ENCODE results near the gene AGTRAP. TPM values are rescaled to one million over a fixed set of nuclear protein-coding genes. Genes with fewer than 3 reads are reported as not detected.

AGTRAP gene
- total and polyA plus RNA-seq, 2 donors (not counting 1 experiment from before 2014, with no cell fraction given): 25.5 to 58.8 TPM

- Histone ChIP-seq H4K20me1 (ENCODE audit: control insufficient read depth, extremely low read depth, insufficient read depth, low read length) (no peaks in the 10 kb centered on the region), H2AFZ (ENCODE audit: low read length) (no peak overlapping the region), H3K4me1 (ENCODE audit: control insufficient read depth, extremely low read depth, insufficient read depth, low read length) (peaks cover 8% of the 10 kb centered on the region), H3K79me2 (ENCODE audit: control insufficient read depth, insufficient read depth, low read length) (no peaks in the 10 kb centered on the region), H3K4me3 (replicated peaks in 1 of 4; ENCODE audit: control extremely low read depth in 1 of 4, insufficient read depth in 1 of 4, low read depth in 3 of 4, low read length in 4 of 4) (peak overlapping the region in 1 of 4 experiments; percentile 44), H3K9me3 (ENCODE audit: control insufficient read depth, insufficient read depth, low read depth, low read length) (no peaks in the 10 kb centered on the region), H3K4me2 (ENCODE audit: extremely low read depth, insufficient read depth, low read length) (peak overlapping the region; percentile 25), H3K27ac (ENCODE audit: insufficient read depth, low read length) (no peak overlapping the region), H3K27me3 (ENCODE audit: control insufficient read depth, insufficient read depth, low read length) (peaks cover 43% of the 10 kb centered on the region), H3K9ac (ENCODE audit: insufficient read depth, low read length) (no peak overlapping the region), H3K36me3 (ENCODE audit: control insufficient read depth, insufficient read depth, low read length) (no peaks in the 10 kb centered on the region)
- TF ChIP-seq, protein P1, sequence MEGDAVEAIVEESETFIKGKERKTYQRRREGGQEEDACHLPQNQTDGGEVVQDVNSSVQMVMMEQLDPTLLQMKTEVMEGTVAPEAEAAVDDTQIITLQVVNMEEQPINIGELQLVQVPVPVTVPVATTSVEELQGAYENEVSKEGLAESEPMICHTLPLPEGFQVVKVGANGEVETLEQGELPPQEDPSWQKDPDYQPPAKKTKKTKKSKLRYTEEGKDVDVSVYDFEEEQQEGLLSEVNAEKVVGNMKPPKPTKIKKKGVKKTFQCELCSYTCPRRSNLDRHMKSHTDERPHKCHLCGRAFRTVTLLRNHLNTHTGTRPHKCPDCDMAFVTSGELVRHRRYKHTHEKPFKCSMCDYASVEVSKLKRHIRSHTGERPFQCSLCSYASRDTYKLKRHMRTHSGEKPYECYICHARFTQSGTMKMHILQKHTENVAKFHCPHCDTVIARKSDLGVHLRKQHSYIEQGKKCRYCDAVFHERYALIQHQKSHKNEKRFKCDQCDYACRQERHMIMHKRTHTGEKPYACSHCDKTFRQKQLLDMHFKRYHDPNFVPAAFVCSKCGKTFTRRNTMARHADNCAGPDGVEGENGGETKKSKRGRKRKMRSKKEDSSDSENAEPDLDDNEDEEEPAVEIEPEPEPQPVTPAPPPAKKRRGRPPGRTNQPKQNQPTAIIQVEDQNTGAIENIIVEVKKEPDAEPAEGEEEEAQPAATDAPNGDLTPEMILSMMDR (conservative IDR thresholded peaks at IDR 0.05 in 1 of 2, IDR thresholded peaks at IDR 0.05 in 1 of 2; ENCODE audit: low read depth in 1 of 2, low read length in 2 of 2): no peak
- peak; percentile 94 for TF ChIP-seq EZH2 (IDR thresholded peaks at IDR 0.05; ENCODE audit: low read length, missing control alignments)
- DNase-seq (ENCODE audit: low read depth in 2 of 2): no peak
Measured at GRCh38 chr1:11690397-11691301, 45.3 kb upstream of the AGTRAP start.

DNA sequence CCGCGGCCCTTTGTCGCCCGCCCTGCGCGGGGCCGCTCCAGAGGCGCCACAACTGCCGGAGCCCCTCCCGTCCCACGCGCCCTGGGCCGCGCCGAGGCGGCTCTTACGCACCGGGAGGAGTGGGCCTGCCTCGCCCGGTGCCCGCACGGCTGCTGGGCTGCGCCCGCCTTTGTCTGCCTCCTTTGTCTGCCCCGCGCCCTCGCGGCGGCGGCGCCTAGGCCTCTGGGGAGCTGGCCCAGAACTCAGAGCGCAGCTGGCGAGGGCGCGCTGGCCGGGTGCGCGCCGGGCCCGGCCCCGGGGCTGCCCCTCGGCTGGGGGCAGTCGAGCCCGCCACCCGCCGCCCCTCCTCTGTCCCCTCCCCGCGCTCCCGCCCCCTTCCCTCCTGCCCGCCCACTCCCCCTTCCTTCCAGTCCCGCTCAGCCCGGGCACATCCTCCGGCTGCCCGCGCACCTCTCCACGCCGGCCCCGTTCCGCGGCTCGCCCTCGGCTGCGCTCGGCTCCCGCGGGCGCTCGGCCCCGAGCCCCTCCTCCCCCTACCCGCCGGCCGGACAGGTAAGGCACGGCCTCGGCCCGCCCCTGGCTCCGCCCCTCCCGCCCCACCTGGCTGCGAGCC, 44.5 kb upstream of the AGTRAP start, which contains the start of gene DRAXIN:
Gene DRAXIN (plus strand): TSS at position 409 of the 613 bp plus-strand sequence. CDS start 14,549 bp downstream, outside the sequence.
- Histone ChIP-seq H3K27me3 (ENCODE audit: control insufficient read depth, insufficient read depth, low read length) (peaks cover 40% of the 10 kb centered on the region), H3K4me2 (ENCODE audit: extremely low read depth, insufficient read depth, low read length) (peak within 1 kb of the TSS; percentile 25), H3K4me1 (ENCODE audit: control insufficient read depth, extremely low read depth, insufficient read depth, low read length) (peaks cover 8% of the 10 kb centered on the region), H3K9ac (ENCODE audit: insufficient read depth, low read length) (no peak within 1 kb of the TSS), H3K36me3 (ENCODE audit: control insufficient read depth, insufficient read depth, low read length) (no peaks in the 10 kb centered on the region), H3K27ac (ENCODE audit: insufficient read depth, low read length) (no peak within 1 kb of the TSS), H3K9me3 (ENCODE audit: control insufficient read depth, insufficient read depth, low read depth, low read length) (no peaks in the 10 kb centered on the region), H4K20me1 (ENCODE audit: control insufficient read depth, extremely low read depth, insufficient read depth, low read length) (no peaks in the 10 kb centered on the region), H2AFZ (ENCODE audit: low read length) (no peak within 1 kb of the TSS), H3K4me3 (replicated peaks in 1 of 4; ENCODE audit: control extremely low read depth in 1 of 4, insufficient read depth in 1 of 4, low read depth in 3 of 4, low read length in 4 of 4) (peak within 1 kb of the TSS in 1 of 4 experiments; percentile 44), H3K79me2 (ENCODE audit: control insufficient read depth, insufficient read depth, low read length) (no peaks in the 10 kb centered on the region)
- peak in 1 of 2 donors; percentile 16 for DNase-seq (ENCODE audit: low read depth in 2 of 2)
- TF ChIP-seq, protein P1 (conservative IDR thresholded peaks at IDR 0.05 in 1 of 2, IDR thresholded peaks at IDR 0.05 in 1 of 2; ENCODE audit: low read depth in 1 of 2, low read length in 2 of 2): no peak
- no peak for TF ChIP-seq EZH2 (IDR thresholded peaks at IDR 0.05; ENCODE audit: low read length, missing control alignments)

All from fibroblast of lung (primary cell).